ENCODE measurements around the gene UBR4. TPM values are rescaled to one million over a fixed set of nuclear protein-coding genes. Genes with fewer than 3 reads are reported as not detected.
"Not testable (repeated sequence)": the region's sequence is repeated elsewhere in the genome, so short reads cannot be mapped to it uniquely, and the experiment has no call there.

Gene UBR4
- total and polyA plus RNA-seq, 10 of the 15 experiments (the other 5 are each of a cell fraction or from before 2014, with no cell fraction given) = 34.2 to 124 (median 56.2) TPM

DNA sequence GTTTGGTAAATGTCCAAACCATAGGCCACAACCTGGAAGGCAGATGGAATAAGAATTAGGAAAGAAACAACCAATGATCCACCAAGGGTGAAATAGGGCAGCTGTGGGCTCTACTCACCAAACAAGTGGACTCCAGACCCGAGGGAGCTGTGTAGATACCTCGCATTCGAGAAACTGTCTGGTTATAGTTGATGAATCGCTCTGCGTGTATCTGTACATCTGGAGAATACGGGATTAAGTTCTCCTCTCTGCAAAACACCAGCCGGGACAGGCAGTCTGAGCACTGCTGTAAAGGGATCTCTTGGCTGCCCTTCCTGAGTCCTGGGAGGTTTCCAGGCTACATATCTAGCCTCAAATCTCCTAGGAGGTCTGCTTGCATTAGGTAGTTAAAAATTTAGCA, 9.4 kb upstream of the UBR4 start (continued):
- TF ChIP-seq, protein P1, sequence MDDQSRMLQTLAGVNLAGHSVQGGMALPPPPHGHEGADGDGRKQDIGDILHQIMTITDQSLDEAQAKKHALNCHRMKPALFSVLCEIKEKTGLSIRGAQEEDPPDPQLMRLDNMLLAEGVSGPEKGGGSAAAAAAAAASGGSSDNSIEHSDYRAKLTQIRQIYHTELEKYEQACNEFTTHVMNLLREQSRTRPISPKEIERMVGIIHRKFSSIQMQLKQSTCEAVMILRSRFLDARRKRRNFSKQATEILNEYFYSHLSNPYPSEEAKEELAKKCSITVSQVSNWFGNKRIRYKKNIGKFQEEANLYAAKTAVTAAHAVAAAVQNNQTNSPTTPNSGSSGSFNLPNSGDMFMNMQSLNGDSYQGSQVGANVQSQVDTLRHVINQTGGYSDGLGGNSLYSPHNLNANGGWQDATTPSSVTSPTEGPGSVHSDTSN (IDR thresholded peaks at IDR 0.05; ENCODE audit: insufficient replicate concordance, low read depth, low read length) = no peak

DNA sequence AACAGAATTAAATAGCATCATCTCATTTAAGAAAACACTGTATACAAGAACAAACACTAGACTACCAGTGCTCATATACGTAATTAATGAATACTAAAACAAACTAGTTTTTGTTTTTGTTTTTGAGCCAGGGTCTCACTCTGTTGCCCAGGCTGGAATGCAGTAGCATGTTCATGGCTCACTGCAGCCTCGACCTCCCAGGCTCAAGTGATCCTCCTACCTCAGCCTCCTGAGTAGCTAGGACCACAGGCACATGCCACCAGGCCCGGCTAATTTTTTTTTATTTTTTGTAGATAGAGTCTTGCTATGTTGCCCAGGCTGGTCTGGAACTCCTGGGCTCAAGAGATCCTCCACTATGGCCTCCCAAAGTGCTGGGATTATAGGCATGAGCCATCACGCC, 6.5 kb upstream of the UBR4 start:
- SMC1A ChIA-PET (ENCODE audit: uncharacterized antibody, unreplicated experiment); H3K4me2 ChIP-seq (ENCODE audit: control insufficient read depth, insufficient read depth); H3K9me3 ChIP-seq (replicated peaks; ENCODE audit: control insufficient read depth, insufficient read depth, low read length); H3K27ac ChIP-seq (ENCODE audit: control insufficient read depth, insufficient read depth); H3K27me3 ChIP-seq (replicated peaks in 1 of 2; ENCODE audit: control insufficient read depth in 2 of 2, insufficient read depth in 2 of 2, low read length in 1 of 2); in situ Hi-C loops (cut with MboI); POLR2A ChIA-PET; DNase-seq (ENCODE audit: low read depth, low spot score); BruUV-seq (replicated peaks); ATAC-seq; H2AFZ ChIP-seq (ENCODE audit: control insufficient read depth, low read depth, low read length); H3K4me3 ChIP-seq; H3K4me1 ChIP-seq (ENCODE audit: control insufficient read depth, insufficient read depth, low read length); intact Hi-C loops (cut with micrococcal nuclease; ENCODE audit: unreplicated experiment); FAIRE-seq; RAD21 ChIA-PET (ENCODE audit: unreplicated experiment); H3K9ac ChIP-seq (ENCODE audit: control insufficient read depth, insufficient read depth, low read length); H4K20me1 ChIP-seq (ENCODE audit: control insufficient read depth, insufficient read depth): not testable (repeated sequence)
- Histone ChIP-seq H3K79me2 (ENCODE audit: control insufficient read depth, insufficient read depth, low read length) (peaks cover 24% of the 10 kb centered on the region), H3K36me3 (ENCODE audit: control insufficient read depth in 2 of 2, insufficient read depth in 2 of 2, low read length in 1 of 2) (peaks cover 5 to 14% of the 10 kb centered on the region in 2 experiments)
- CTCF ChIA-PET = interaction anchor here (0.5 to 0.8 kb wide), 2 partner anchors 10 to 86 kb away, joined by 3 read pairs; no protein-coding TSS in a partner anchor
- WGBS (ENCODE audit: insufficient coverage, insufficient replicate concordance, low lambda C conversion rate, missing lambda C conversion rate) = 96% methylated on average over 4 of the region's 4 CpGs

DNA sequence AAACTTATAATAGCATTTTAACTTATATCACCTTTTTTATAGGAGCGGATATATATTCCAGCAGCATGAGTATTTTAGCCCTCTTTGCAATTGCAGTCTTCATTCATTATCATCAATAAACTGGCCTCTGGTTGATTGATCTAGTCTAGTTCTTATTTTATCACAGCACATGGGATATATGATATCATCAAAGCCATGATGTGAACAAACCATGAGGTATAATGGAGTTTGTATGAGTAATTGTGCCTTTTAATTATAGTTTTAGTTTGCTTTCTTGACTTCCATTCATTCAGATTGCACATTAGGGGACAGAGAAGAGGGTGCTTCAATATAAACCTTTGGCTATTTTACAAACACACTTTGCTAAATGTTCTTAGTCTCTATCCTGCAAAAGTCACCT, 3.5 kb upstream of the UBR4 start:
- Histone ChIP-seq H3K27me3 (replicated peaks in 1 of 2; ENCODE audit: control insufficient read depth in 2 of 2, insufficient read depth in 2 of 2, low read length in 1 of 2) (no peaks in the 10 kb centered on the region), H3K9ac (ENCODE audit: control insufficient read depth, insufficient read depth, low read length) (no peak overlapping the region), H3K27ac (ENCODE audit: control insufficient read depth, insufficient read depth) (no peak overlapping the region), H3K9me3 (replicated peaks; ENCODE audit: control insufficient read depth, insufficient read depth, low read length) (no peaks in the 10 kb centered on the region), H2AFZ (ENCODE audit: control insufficient read depth, low read depth, low read length) (no peak overlapping the region), H3K36me3 (ENCODE audit: control insufficient read depth in 2 of 2, insufficient read depth in 2 of 2, low read length in 1 of 2) (peaks cover 0 to 5% of the 10 kb centered on the region in 2 experiments; a peak in 3 of 4 replicates), H3K79me2 (ENCODE audit: control insufficient read depth, insufficient read depth, low read length) (peaks cover 54% of the 10 kb centered on the region), H4K20me1 (ENCODE audit: control insufficient read depth, insufficient read depth) (no peaks in the 10 kb centered on the region; the same call in 1 of the 2 replicates), H3K4me2 (ENCODE audit: control insufficient read depth, insufficient read depth) (no peak overlapping the region), H3K4me3 (no peak overlapping the region), H3K4me1 (ENCODE audit: control insufficient read depth, insufficient read depth, low read length) (0 out of 2 replicates have a peak, but pooled peaks cover 3% of the 10 kb centered on the region)
- ChIA-PET SMC1A (ENCODE audit: uncharacterized antibody, unreplicated experiment) (no interaction called here), CTCF (no interaction called here), POLR2A (no interaction called here), RAD21 (ENCODE audit: unreplicated experiment) (no interaction called here)
- DNase-seq (ENCODE audit: low read depth, low spot score) (no peak), FAIRE-seq (no peak), ATAC-seq (no peak)
- 96% methylated on average over 1 of the region's 1 CpG for WGBS (ENCODE audit: insufficient coverage, insufficient replicate concordance, low lambda C conversion rate, missing lambda C conversion rate)
- no TSS peak for BruUV-seq (replicated peaks)
- intact Hi-C loops (cut with micrococcal nuclease; ENCODE audit: unreplicated experiment) (no loop called here), in situ Hi-C loops (cut with MboI) (no loop called here)
- TF ChIP-seq, protein P2, sequence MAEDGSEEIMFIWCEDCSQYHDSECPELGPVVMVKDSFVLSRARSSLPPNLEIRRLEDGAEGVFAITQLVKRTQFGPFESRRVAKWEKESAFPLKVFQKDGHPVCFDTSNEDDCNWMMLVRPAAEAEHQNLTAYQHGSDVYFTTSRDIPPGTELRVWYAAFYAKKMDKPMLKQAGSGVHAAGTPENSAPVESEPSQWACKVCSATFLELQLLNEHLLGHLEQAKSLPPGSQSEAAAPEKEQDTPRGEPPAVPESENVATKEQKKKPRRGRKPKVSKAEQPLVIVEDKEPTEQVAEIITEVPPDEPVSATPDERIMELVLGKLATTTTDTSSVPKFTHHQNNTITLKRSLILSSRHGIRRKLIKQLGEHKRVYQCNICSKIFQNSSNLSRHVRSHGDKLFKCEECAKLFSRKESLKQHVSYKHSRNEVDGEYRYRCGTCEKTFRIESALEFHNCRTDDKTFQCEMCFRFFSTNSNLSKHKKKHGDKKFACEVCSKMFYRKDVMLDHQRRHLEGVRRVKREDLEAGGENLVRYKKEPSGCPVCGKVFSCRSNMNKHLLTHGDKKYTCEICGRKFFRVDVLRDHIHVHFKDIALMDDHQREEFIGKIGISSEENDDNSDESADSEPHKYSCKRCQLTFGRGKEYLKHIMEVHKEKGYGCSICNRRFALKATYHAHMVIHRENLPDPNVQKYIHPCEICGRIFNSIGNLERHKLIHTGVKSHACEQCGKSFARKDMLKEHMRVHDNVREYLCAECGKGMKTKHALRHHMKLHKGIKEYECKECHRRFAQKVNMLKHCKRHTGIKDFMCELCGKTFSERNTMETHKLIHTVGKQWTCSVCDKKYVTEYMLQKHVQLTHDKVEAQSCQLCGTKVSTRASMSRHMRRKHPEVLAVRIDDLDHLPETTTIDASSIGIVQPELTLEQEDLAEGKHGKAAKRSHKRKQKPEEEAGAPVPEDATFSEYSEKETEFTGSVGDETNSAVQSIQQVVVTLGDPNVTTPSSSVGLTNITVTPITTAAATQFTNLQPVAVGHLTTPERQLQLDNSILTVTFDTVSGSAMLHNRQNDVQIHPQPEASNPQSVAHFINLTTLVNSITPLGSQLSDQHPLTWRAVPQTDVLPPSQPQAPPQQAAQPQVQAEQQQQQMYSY (CRISPR knock-in tag; IDR thresholded peaks at IDR 0.05) = no peak
- TF ChIP-seq MEF2B (IDR thresholded peaks at IDR 0.05; ENCODE audit: partially characterized antibody, poor library complexity, severe bottlenecking) (no peak), ZBED1 (IDR thresholded peaks at IDR 0.05; ENCODE audit: borderline replicate concordance) (no peak), RAD51 (IDR thresholded peaks at IDR 0.05) (no peak), SUPT20H (IDR thresholded peaks at IDR 0.05; ENCODE audit: borderline replicate concordance, control insufficient read depth, low read depth, low read length) (no peak), ZNF207 (IDR thresholded peaks at IDR 0.05; ENCODE audit: borderline replicate concordance) (no peak), ETV6 (conservative IDR thresholded peaks at IDR 0.05 in 1 of 2, IDR thresholded peaks at IDR 0.05 in 1 of 2; ENCODE audit: borderline replicate concordance in 1 of 2, low read depth in 1 of 2) (no peak)
- TF ChIP-seq, protein P3, sequence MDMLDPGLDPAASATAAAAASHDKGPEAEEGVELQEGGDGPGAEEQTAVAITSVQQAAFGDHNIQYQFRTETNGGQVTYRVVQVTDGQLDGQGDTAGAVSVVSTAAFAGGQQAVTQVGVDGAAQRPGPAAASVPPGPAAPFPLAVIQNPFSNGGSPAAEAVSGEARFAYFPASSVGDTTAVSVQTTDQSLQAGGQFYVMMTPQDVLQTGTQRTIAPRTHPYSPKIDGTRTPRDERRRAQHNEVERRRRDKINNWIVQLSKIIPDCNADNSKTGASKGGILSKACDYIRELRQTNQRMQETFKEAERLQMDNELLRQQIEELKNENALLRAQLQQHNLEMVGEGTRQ (IDR thresholded peaks at IDR 0.05; ENCODE audit: borderline replicate concordance, low read depth, low read length) = no peak

Measured in GM12878 (cell line).